OCI-LY7 (cell line): Measurements from ENCODE around the gene SLC25A41.

Experiments used
- EZH2phosphoT487 ChIP-seq: fragments of 200-600 bp; sonication (generic); IDR thresholded peaks from 2 replicates; pipeline ENCODE4 v1.6.1; 2018; ENCODE audit warnings: low read depth, borderline replicate concordance, mild to moderate bottlenecking, mixed run types, antibody characterized with exemption, low read length, moderate library complexity, mixed read lengths
- TF ChIP-seq, protein P1 (sequence below): fragments of 200-600 bp; sonication (generic); conservative IDR thresholded peaks from 2 replicates; pipeline ENCODE4 v1.5.1; 2014; ENCODE audit warnings: mild to moderate bottlenecking, antibody characterized with exemption, low read length, moderate library complexity, mixed read lengths

DNA sequence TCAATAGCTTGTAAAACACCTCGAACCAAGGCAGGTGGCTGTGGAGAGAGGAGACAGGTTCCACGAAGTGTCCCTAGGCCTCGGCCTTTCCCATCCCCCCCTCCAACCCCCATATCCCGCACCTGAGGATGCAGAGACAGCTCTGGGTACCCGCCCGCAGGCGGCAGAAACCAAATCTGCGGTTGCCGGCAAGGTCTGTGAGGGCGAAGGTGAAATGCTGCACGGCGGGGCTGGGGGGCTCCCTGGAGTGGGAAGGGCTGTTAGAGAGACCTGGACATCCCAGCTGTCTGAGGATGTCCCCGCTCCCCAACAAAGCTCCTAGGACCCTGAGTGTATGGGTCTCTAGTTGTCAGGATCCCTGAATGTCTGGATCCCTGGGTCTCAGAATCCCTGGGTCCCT lies 45.3 kb upstream of the SLC25A41 start:
- TF ChIP-seq, protein P1, sequence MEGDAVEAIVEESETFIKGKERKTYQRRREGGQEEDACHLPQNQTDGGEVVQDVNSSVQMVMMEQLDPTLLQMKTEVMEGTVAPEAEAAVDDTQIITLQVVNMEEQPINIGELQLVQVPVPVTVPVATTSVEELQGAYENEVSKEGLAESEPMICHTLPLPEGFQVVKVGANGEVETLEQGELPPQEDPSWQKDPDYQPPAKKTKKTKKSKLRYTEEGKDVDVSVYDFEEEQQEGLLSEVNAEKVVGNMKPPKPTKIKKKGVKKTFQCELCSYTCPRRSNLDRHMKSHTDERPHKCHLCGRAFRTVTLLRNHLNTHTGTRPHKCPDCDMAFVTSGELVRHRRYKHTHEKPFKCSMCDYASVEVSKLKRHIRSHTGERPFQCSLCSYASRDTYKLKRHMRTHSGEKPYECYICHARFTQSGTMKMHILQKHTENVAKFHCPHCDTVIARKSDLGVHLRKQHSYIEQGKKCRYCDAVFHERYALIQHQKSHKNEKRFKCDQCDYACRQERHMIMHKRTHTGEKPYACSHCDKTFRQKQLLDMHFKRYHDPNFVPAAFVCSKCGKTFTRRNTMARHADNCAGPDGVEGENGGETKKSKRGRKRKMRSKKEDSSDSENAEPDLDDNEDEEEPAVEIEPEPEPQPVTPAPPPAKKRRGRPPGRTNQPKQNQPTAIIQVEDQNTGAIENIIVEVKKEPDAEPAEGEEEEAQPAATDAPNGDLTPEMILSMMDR = no peak
- no peak for TF ChIP-seq EZH2phosphoT487
